Stimulated activated CD4-positive, alpha-beta T cell treated with anti-CD3 and anti-CD28 coated beads, Interleukin-4, amount 100 ng/mL, for 1 hour (primary cell): ENCODE results near the gene CEACAM3.
A peak's percentile ranks its signal among the peaks of the same experiment; 100 is the strongest.
"Not testable (repeated sequence)": the region's sequence is repeated elsewhere in the genome, so short reads cannot be mapped to it uniquely, and the experiment has no call there.

Experiments used
- DNase-seq: peaks from one replicate; pipeline ENCODE4 v3.0.0-alpha.2; 2020

Gene CEACAM3

GRCh38 chr19:41796362-41796761 is at the start of gene CEACAM3:
Gene CEACAM3, plus strand, starts transcription at chr19:41796587. Its CDS starts 91 bp downstream, at chr19:41796678.
- no peak for DNase-seq

DNA sequence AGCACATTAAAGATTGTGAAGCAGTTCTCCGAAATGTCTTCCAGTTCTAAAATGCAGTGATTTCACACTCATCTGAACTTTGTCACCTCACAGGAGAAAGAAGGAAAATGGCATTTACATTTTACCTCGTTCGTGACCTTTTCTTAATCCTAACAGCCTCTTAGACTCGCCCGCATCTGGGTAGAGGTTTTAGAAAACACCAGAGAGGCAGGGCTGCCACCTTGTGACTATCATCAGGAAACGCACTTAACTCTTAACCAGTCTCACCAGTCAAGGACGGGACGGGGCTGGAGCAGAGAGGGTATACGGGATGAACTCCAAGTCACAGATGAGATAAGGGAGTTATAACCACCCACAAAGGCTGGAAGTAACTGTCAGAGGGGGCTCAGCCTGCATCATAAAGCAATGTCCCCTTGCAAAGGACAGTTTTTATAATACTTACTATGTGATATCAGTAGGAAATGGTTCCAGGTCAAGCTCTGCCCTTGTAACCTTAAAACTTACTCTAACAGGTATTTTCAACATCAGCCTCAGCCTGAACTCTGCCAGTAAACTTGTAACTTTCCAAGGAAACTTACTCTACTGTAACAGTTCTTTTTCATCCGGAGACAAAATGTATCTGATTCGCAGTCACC is 49.7 kb upstream of the CEACAM3 start:
- peak; percentile 43 for DNase-seq

DNA sequence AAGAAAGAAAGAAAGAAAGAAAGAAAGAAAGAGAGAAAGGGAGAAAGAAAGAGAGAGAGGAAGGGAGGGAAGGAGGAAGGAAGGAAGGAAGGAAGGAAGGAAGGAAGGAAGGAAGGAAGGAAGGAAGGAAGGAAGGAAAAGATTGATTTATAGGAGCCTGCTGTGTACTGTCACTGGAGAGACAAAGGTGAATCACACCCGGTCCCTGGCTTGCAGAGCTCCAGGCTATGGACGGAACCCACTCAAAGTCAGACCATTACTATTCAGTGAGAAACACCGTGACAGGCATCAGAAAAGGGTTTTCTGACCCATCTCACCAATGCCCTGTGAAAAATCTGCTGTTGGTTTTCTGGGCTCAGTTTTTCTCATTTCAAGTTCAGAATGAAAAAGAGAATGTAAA is 48.4 kb upstream of the CEACAM3 start:
- no peak for DNase-seq

GRCh38 chr19:41750248-41751134 is 45.9 kb upstream of the CEACAM3 start:
- DNase-seq, result not testable (repeated sequence)

DNA sequence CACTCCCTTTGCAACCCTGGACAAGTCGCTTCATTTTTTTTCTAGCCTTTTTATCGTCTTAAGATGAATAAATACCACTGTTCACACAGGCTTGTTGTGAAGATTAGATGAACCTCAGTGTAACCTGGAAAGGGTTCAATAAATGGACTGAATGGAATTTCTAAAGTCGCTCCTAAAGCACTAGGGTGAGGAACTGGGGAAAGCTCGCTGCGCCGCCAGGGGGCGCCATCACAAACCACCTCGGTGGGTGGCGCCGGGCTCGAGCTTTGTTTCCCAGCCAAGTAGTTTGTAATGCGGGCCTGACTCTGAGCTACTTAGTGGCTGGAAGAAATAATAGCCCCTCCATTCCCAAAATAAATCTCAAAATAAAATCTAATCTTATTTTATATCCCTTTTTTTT is 43.2 kb upstream of the CEACAM3 start:
- peak; percentile 84 for DNase-seq

GRCh38 chr19:41753936-41754529 is 42.4 kb upstream of the CEACAM3 start:
- peak; percentile 69 for DNase-seq

DNA sequence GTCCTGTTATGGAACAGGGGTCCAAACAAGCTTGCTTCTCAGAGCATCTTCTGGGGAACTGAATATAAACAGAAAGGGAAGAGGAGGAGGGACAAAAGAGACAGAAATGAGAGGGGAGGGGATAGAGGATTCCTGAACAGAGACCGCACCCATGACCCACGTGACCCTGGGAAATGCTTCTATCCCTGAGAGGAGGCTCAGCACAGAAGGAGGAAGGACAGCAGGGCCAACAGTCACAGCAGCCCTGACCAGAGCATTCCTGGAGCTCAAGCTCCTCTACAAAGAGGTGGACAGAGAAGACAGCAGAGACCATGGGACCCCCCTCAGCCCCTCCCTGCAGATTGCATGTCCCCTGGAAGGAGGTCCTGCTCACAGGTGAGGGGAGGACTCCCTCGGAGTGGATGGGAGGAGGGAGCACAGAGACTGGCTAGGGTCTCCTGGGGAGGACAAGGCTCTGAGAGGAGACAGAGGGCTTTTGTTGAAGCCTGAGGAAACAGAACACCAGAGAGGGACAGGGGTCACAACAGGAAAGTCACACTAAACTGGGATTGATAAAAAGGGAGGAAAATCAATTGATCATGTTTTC is 41.0 kb upstream of the CEACAM3 start, which contains the start of gene CEACAM6:
TSS of gene CEACAM6 (plus strand) at position 203 of the 586 bp plus-strand sequence. CDS start at position 312, 109 bp downstream.
- DNase-seq, result no peak

GRCh38 chr19:41758846-41759245 is 37.5 kb upstream of the CEACAM3 start:
- no peak for DNase-seq

- DNase-seq, result no peak
Observed at GRCh38 chr19:41767115-41767514, 29.3 kb upstream of the CEACAM3 start.

DNA sequence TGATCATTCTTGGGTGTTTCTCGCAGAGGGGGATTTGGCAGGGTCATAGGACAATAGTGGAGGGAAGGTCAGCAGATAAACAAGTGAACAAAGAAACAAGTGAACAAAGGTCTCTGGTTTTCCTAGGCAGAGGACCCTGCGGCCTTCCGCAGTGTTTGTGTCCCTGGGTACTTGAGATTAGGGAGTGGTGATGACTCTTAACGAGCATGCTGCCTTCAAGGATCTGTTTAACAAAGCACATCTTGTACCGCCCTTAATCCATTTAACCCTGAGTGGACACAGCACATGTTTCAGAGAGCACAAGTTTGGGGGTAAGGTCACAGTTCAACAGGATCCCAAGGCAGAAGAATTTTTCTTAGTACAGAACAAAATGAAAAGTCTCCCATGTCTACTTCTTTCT is 28.3 kb upstream of the CEACAM3 start:
- not testable (repeated sequence) for DNase-seq

- DNase-seq, result no peak
Observed at GRCh38 chr19:41769608-41770007, 26.8 kb upstream of the CEACAM3 start.

DNA sequence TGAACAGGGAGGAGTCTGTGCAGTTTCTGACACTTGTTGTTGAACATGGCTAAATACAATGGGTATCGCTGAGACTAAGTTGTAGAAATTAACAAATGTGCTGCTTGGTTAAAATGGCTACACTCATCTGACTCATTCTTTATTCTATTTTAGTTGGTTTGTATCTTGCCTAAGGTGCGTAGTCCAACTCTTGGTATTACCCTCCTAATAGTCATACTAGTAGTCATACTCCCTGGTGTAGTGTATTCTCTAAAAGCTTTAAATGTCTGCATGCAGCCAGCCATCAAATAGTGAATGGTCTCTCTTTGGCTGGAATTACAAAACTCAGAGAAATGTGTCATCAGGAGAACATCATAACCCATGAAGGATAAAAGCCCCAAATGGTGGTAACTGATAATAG is 25.0 kb upstream of the CEACAM3 start:
- DNase-seq, result no peak

GRCh38 chr19:41774515-41774980 is 21.8 kb upstream of the CEACAM3 start:
- peak; percentile 28 for DNase-seq

DNA sequence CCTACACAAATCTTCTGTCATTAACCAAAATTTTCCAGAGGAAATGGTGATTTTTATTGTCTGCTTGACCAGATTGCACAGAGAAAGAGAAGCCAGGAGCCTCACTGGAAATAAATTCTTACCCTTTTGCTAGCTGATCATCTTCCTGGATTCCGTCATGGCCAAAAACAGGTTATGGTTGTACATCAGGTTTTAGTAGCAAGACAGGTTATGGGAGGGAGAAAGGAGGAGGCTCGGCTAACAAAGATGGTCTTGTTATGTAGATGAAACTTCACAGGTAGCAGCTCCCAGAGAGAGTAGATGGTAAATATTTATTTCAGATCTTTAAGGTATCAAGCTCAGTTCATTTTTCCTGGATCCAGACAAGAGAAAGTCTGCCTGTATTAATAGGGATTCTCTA is 19.7 kb upstream of the CEACAM3 start:
- DNase-seq, result no peak

DNA sequence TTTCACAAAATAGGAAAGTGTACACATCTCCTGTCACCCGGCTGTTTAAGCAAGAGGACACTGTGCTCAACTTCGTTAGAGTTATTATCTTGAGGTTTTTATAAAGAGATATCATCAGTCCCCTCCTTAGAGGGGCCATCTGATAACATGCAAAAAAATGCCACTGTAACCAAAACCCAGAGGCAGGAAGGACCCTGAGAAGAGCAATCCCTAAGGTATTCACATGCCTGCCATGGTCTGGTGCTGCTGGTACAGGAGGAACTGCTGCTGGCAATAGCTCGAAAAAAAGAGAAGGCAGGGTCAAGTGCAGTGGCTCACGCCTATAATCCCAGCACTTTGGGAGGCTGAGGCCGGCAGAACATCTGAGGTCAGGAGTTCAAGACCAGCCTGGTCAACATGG is 12.8 kb upstream of the CEACAM3 start:
- no peak for DNase-seq

DNA sequence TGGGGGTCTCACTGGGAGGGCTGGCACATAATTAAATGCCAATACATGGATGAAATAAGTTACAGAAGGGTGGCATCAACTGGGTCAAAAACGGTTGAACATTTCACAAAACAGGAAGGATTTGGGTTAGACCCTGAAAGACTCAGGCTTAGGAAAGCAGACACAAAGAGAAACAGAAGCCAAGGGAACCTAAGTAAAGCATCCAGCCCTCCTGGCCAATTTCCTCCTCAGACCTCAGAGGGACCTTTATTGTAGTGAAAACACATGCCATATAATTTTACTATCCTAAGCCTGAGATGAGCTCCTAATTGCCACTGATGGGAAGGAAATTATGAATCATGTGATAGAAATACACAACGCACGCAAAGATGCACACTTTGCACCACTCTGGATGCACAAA is 12.1 kb upstream of the CEACAM3 start:
- no peak for DNase-seq

DNA sequence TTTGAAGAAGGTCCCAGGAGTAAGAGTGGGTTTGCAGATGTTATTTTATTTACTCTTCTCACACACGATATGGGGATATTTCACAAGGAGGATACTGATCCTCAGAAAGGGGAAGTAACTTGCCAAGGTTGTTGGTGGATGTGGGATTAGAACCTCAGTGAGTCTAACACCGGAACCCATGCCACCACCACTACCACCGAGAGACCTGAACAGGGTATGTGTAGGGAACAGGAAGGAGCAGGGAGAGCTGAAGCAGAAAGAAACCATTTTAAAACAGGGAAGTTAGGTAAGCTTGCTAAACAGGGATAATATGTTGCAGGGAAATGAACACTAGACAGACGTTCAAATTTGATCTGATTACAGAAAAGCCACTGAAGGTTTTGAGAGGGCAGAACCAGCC is 11.6 kb upstream of the CEACAM3 start:
- DNase-seq, result no peak

DNA sequence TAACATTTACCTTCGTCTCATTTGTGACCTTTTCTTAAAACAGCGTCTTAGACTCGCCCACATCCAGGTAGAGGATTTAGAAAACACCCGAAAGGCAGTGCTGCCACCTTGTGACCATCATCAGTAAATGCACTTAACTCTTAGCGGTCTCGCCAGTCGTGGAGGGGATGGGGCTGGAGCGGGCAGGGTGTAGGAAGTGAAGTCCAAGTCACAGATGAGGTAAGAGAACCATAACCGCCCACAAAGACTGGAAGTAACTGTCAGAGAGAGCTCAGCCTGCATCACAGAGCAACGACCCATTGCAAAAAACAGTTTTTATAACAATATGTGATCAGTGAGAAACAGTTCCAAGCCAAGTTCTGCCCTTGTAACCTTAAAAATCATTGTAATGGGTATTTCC is 10.7 kb upstream of the CEACAM3 start:
- peak; percentile 64 for DNase-seq

GRCh38 chr19:41787055-41787454 is 9.3 kb upstream of the CEACAM3 start:
- DNase-seq, result no peak

DNA sequence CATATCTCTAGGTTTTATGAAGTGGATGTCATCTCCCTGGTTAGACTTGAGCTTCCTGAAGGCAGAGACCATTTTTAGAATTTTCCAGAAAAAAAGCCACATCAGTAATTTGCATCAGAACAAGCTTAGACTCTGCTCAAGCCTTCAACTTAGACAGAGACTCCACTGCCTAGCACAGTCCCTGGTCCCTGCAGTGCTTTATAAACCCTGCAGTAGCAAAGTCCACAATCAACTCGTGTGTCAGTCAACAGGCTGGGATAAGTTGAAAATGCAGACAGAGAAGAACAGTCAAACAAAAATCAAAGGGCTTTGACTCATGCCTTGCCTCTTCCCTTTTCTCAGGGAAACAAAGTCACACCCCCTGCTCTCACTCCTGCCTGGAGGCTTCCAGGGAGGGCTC is 7.9 kb upstream of the CEACAM3 start:
- DNase-seq, result not testable (repeated sequence)

DNA sequence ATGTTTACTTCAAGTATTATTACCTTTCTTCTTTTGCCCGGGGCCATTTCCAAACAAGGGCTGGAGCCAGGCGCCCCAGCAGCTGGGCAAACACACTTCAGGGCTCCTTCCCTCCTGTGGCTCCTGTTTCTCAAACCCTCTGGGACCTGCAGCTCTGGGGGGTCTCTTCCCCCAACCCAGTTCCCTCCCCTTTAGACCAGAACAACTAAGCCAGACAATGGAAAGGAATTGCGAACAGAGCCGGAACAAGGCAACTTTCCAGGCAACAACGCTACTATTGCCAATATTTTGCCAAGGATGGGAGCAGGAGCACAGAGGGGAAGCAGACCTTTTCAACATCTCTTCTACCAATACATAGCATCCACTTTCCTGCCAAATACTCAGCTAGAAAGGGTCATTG is 7.3 kb upstream of the CEACAM3 start:
- not testable (repeated sequence) for DNase-seq

GRCh38 chr19:41792513-41793413 is 3.6 kb upstream of the CEACAM3 start:
- DNase-seq, result peak; percentile 61
